ENCODE data around the gene ADAP1. TPM values are rescaled to one million over a fixed set of nuclear protein-coding genes. Genes with fewer than 3 reads are reported as not detected.

The ADAP1 gene
- total RNA-seq, 1 experiment from 2014 or later, result 6.2 TPM

- no CpG with 5 or more reads among the region's 24 CpGs for WGBS (ENCODE audit: extremely low coverage, insufficient read length, low lambda C conversion rate)
- H2BK120ac ChIP-seq (ENCODE audit: low read depth, low read length, poor library complexity, severe bottlenecking), result no peak overlapping the region
- Mint-ChIP-seq H3K4me1 (peaks cover 6 to 20% of the 10 kb centered on the region in 2 experiments; a peak in 3 of 4 replicates), H3K27me3 (ENCODE audit: low read depth) (no peaks in the 10 kb centered on the region; the same call in 1 of the 2 replicates), H3K36me3 (ENCODE audit: insufficient read depth in 1 of 3, low read depth in 3 of 3) (no peaks in the 10 kb centered on the region), H3K4me3 (no peak overlapping the region), H3K9me3 (no peaks in the 10 kb centered on the region), H3K27ac (no peak overlapping the region)
- no peaks in the 10 kb centered on the region for H4K20me1 ChIP-seq (ENCODE audit: control insufficient read depth, insufficient read depth, insufficient read length)
- no peak for DNase-seq
- H3K23me2 ChIP-seq (ENCODE audit: insufficient read length, low read depth, low read length, poor library complexity, severe bottlenecking), result peaks cover 3% of the 10 kb centered on the region
- no peak overlapping the region for H3K9ac ChIP-seq (ENCODE audit: extremely low read depth, insufficient read length, low read length)
- no peak overlapping the region for H3K56ac ChIP-seq (ENCODE audit: insufficient read length, low read depth, low read length)
- H3T11ph ChIP-seq (ENCODE audit: low read length), result no peak overlapping the region
- no peak overlapping the region for H2BK20ac ChIP-seq (ENCODE audit: low read depth, low read length, poor library complexity, severe bottlenecking)
- TF ChIP-seq CTCF (conservative IDR thresholded peaks at IDR 0.05), result no peak
- no peak overlapping the region for H3K23ac ChIP-seq (ENCODE audit: insufficient read length, low read depth, low read length)
- no peaks in the 10 kb centered on the region for H3K9me3 ChIP-seq (ENCODE audit: control insufficient read depth, low read depth, low read length)
- peaks cover 2% of the 10 kb centered on the region; the same call in 1 of the 2 replicates for H3K79me2 ChIP-seq (ENCODE audit: insufficient read depth, low read length)
- H3K4me1 ChIP-seq (ENCODE audit: insufficient read depth, low read length), result no peaks in the 10 kb centered on the region
- H2BK12ac ChIP-seq (ENCODE audit: insufficient read length, low read depth, low read length), result no peak overlapping the region
- no peak overlapping the region for H4K91ac ChIP-seq (ENCODE audit: insufficient read length, low read depth, low read length)
- H3K14ac ChIP-seq (ENCODE audit: insufficient read depth, low read length), result no peak overlapping the region
- no peak overlapping the region for H3K18ac ChIP-seq (ENCODE audit: insufficient read length, low read depth, low read length)
- H2BK5ac ChIP-seq (ENCODE audit: insufficient read length, low read length), result no peak overlapping the region
- H3K27ac ChIP-seq (ENCODE audit: insufficient read length, low read depth, low read length), result no peak overlapping the region
- no peak overlapping the region for H2AK5ac ChIP-seq (ENCODE audit: insufficient read length, low read length)
- no peak overlapping the region for H3K4me2 ChIP-seq (ENCODE audit: insufficient read depth, insufficient read length, low read length)
- H3K27me3 ChIP-seq (ENCODE audit: insufficient read depth, low read length), result no peaks in the 10 kb centered on the region
- no peak overlapping the region for H2AFZ ChIP-seq (ENCODE audit: low read length)
- H3K4ac ChIP-seq (ENCODE audit: low read depth, low read length), result no peak overlapping the region
- no peak overlapping the region for H2BK15ac ChIP-seq (ENCODE audit: low read depth, low read length)
- H4K8ac ChIP-seq (replicated peaks; ENCODE audit: insufficient read length, low read depth, low read length), result no peak overlapping the region
- no peaks in the 10 kb centered on the region for H3K79me1 ChIP-seq (ENCODE audit: insufficient read depth, low read depth, low read length, poor library complexity, severe bottlenecking)
- H4K5ac ChIP-seq (ENCODE audit: insufficient read length, low read depth, low read length), result no peak overlapping the region
These were observed 24.1 kb upstream of the ADAP1 start for GRCh38 chr7:978416-979091.

All from H9 (cell line).